GM18511 (cell line): ENCODE results near the gene STAC3.

Experiments
- ATAC-seq: cut with Tn5 transposase; IDR thresholded peaks from one replicate; pipeline ENCODE4 v1.9.1; 2021; ENCODE audit warnings: mild to moderate bottlenecking, moderate library complexity; ENCODE audit not compliant: unreplicated experiment

The STAC3 gene

GRCh38 chr12:57224278-57224972 lies 26.6 kb downstream of the STAC3 start:
- ATAC-seq: no peak

DNA sequence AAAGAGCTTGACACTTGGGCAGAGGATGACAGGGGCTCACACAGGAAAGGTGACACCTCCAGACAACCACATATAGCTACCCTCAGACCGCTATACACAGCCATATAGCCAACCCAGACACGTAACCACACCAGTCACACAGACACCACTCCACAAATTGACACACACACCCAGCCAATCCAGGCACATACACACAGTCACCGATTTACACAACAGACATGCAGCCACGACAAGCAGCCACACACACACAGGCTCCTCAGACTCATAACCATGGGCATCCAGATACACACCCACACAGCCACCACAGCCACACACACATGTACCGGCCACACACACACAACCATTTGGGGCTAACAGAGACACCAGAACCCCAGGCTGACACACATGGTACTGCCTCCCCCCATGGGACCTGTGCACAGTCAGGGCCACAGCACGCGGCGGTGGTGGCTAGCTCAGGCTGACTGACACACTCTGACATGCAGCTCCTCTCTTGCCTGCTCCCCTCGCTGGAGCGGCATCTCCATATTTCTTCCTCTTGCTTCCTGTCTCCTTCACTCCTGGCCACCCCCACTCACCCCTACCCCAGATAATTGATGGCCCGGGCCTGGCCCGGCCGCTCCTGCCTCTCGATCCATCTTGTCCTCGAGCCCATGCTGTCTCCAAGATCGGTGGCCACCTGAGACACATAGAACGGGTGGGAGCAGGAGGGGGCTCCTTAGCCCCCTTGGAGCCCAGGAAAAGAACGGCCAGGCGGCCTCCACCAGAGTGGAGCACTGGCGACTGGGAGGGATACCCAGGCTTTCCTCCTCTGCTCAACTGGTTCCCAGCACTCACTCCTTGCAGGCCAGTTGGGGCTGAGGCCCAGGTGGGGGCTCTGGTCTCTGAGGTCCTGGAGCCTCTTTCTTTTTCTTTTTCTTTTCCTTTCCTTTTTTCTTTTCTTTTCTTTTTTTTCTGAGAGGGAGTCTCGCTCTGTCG lies 27.5 kb downstream of the STAC3 start:
- ATAC-seq: no peak

GRCh38 chr12:57222286-57223190 lies 28.4 kb downstream of the STAC3 start:
- ATAC-seq: no peak

- ATAC-seq: no peak
Observed at GRCh38 chr12:57221169-57221917, 29.6 kb downstream of the STAC3 start.

DNA sequence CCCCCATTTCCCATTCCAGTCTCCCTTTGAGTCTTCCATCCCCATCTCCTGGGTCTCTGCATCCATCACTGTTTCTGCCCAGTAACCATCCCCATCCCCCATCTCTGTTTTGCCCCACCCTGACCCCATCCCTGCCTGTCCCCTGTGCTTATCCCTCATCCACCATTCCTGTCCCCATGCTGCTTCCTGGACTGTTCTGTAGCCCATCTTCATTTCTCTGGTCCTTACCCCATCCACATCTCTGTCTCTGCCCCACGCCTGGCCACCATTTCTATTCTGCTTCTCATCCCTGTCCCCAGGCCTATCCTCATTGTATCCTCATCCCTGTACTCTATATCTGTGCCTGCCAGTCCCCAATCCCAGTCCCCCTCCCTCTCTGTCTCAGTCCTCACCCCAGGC lies 30.2 kb downstream of the STAC3 start:
- no peak for ATAC-seq

DNA sequence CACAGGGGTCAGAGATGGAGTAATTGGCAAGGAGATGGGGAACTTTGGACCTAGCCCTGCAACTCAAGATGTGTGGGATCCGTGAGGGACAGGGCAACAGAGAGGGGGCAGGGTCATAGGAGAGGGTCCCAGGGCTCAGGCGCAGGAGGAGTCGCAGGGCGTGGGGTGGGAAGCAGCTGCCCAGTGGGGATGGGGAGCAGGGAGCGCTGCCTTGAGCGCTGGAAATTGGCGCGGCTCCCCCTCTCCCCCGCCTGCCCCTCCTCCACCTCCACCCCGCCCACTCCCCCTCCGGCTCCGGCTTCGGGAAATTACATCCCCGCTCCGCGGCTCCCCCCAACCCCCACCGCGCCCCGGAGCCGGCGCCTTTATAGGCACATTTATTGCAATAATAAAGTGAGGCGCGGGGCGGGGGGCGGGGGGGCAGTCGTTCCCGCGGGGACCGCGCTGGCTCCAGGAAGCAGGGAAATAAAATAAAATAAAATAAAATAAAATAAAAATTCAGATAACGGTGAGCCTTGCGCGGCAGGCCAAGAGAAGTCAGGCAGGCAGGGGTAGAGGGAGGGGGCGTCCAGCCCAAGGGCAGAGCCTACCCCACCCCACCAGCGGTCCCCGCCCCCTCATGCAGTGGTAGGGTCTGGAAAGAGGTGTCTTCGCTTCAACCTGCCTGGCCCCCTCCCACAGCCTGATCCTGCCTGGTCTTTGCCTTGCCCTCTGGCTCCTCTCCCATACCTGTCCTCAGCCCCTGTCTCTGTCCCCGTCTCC lies 30.8 kb downstream of the STAC3 start:
- ATAC-seq: no peak

DNA sequence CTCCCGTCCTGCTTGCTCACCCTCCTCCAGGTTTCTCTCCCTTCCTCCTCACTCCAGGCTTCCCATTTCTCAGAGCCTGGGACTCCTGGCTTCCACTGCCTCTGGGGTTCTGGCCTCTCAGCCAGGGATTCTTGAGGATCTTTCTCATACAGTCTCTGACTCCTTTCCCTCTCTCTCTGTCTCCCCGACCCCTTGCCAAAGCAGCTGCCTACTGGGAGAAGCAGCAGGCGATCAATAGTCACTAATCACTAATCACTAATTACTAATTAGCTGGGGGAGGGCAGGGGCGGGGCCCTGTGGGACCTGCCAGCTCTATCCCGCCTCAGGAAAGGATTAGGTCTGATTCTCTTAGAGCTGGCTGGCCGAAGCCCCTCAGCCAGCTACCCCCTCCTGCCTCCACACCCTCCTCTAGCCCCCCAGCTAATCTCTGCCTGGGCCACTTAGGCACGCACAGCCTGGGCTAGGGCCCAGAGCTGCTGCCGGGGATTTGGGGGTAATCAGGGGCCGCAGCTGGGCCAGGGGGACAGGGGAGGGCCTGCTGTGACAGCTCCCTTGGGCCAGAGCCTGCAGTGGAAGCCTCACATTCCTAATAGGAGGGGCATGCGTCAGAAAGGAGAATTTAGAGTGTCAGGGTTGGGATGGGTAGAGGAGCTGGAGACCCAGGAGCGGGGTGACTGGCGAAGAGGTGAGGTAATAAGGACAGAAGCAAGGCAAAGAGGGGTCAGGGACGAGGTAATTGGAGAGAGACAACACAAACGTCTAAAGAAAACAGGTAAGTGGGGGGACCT lies 31.6 kb downstream of the STAC3 start:
- ATAC-seq: no peak

DNA sequence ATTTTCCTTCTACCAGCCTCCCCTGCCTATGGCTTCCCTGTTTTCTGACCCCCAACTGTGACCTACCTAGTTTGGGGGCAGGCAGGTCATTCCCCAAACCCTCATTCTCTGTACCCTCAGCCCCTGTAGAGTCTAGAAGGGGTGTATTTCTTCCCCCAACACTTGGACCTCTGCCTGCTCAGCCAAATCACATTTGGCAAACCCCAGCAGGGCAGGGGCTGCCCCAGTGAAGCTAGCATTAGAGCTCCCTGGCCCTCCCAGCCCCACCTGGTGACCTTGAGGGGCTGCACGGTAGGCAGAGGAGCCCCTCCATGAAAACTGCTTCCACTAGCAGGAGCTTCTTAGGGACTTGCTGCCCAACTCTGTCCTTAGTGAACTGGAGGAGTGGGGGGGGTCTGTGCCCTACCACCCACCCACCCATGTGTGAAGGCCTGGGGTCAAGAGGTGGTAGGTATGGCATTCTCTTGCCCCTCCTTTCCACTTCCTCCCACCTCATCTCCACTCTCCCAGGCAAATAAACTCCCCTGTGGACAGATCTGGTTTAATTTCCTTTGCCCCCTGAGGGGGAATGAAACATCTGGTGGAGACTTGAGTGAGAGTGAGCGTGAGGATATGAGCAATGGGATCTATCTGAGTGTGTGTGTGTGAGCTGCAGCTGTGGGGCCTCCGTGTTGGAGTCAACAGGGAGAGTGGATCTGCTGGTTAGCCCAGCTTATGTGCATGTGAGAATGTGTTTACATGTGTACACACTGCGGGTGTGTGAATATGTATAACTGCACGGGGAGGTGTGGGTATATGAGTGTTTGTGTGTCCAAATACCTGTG lies 32.7 kb downstream of the STAC3 start:
- no peak for ATAC-seq

DNA sequence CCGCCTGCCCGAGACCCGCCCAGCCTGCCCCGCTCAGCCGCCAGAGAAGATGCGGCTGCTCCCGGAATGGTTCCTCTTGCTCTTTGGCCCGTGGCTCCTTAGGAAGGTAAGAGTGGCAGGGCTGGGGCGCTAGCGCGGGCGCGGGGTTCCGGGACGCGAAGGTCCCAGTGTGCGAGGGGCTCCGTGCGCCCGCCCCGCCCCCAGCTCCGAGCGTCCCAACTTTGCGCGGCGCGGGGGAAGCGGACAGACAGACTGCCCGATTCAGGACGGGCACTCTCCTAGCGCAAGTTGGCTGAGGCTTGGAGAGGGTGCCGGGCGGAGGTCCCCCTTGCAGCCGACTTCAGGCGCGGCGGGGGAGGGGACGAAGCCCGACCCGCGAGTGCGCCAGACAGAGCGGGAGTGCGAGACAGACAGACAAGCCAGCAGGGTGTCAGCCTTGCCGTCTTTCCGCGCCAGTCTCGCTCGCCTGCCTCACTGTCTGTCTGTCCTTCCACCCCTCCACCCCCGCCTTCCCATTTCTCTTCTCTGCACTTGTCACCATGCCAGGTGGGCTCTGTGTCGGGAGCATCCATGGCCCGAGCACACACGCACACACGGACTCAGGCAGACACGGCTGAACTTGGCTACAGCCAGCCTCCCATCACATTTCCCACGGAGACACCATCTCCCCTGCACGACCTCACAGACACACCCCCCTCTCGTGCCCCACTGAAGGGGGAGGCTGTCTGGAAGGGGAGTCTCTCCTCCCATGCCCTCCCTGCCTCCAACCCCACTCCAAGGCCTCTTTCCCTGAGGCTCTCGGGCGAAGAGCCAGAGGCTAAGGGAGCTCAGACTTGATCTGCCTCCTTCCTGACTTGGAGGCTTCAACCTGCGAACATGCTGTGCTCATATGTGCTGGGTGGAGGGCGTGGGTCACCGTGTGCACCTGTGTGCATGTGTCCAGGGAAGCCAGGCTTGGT lies 33.8 kb downstream of the STAC3 start:
- ATAC-seq: no peak

GRCh38 chr12:57216014-57216911 lies 34.7 kb downstream of the STAC3 start, which contains the start of gene NXPH4:
Gene NXPH4 (plus strand): TSS chr12:57216794. CDS start chr12:57216970, 176 bp downstream.
- peak; percentile 29 for ATAC-seq

DNA sequence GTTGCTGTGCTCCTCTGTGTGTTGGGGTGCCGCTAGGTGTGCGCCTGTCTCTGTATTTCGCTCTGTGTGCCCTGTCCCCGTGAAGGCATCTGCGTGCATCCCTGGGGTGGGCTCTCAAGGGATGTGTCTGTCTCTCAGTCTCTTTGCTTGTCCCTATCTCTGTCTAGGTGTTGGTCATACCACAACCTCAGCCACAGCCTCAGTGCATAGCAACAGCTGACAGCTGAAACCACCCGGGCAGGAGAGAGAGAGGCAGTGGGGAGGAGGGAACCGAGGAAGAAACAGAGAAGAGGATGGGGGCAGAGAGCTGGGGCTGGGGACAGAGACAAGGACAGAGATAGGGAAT lies 35.3 kb downstream of the STAC3 start:
- peak; percentile 53 for ATAC-seq

GRCh38 chr12:57215065-57215464 lies 35.9 kb downstream of the STAC3 start:
- no peak for ATAC-seq

GRCh38 chr12:57214398-57214781 lies 36.6 kb downstream of the STAC3 start:
- peak; percentile 42 for ATAC-seq

- no peak for ATAC-seq
Observed at GRCh38 chr12:57213763-57214397, 37.1 kb downstream of the STAC3 start.

DNA sequence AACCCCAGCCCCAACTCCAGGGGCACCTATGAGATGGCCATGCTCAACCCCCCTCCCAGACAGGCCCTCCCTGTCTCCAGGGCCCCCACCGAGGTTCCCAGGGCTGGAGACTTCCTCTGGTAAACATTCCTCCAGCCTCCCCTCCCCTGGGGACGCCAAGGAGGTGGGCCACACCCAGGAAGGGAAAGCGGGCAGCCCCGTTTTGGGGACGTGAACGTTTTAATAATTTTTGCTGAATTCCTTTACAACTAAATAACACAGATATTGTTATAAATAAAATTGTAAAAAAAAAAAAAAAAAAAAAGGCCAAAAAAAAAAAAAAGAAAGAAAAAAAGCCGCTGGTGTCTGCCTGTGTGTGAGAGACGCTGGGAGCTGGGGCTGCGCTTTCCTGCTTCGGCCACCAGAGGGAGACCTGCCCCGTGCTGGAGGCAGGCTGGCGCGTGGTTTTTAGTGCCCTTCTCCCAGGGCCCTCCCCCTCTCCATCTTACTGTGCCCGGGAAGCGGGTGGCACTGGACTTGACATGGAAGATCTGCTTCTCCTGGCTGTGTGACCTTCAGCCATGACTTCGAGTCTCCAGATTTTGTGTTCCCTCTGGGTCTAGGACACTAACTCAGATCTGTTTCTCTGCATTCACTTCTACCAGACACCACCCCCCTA lies 37.8 kb downstream of the STAC3 start:
- ATAC-seq: no peak
